HL-60 (cell line): ENCODE data around the gene MAN2A2.

ENCODE experiments used
- GABPA ChIP-seq: IDR thresholded peaks from 2 replicates; pipeline ENCODE4 v1.6.1; 2012; ENCODE audit warnings: low read depth
- POLR2AphosphoS5 ChIP-seq: IDR thresholded peaks from 2 replicates; pipeline ENCODE4 v1.6.1; 2012; ENCODE audit warnings: low read depth
- SPI1 ChIP-seq: IDR thresholded peaks from 2 replicates; pipeline ENCODE4 v1.6.1; 2012; ENCODE audit warnings: low read depth, mild to moderate bottlenecking, borderline replicate concordance
- TF ChIP-seq, protein P1 (sequence below): IDR thresholded peaks from one replicate; pipeline ENCODE4 v1.5.1; 2011; ENCODE audit warnings: low read length, control low read depth, inconsistent platforms; ENCODE audit not compliant: insufficient read depth
- TF ChIP-seq, protein P2 (sequence below): IDR thresholded peaks from 2 replicates; pipeline ENCODE4 v1.6.1; 2012; ENCODE audit warnings: low read depth; ENCODE audit not compliant: insufficient replicate concordance

DNA sequence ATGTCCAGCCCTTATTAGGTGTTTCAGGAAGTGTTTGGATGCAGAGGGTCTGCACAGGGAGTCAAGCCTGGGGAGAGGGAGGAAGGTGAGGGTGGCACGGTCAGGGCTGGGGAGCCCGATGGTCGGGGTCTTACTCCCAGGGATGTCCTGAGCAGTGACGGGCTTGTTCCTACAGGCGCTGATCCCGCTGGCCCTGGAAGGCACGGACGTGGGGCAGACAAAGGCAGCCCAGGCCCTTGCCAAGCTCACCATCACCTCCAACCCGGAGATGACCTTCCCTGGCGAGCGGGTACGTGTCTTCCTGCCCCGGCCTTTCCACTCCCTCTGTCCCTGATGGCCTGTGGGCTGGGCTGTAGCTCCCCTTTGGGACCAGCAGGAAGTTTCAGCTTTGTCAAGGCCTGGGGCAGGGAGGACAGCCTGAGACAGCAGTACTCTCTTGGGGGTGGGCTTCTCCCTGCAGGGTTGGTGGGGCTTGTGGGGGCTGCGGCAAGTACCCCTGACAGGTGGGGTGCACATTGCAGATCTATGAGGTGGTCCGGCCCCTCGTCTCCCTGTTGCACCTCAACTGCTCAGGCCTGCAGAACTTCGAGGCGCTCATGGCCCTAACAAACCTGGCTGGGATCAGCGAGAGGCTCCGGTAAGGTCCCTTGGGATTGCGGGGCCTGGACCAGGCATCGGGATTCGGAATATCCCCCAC is 47.0 kb downstream of the MAN2A2 start:
- TF ChIP-seq SPI1 (no peak), POLR2AphosphoS5 (no peak), GABPA (no peak)
- TF ChIP-seq, protein P1, sequence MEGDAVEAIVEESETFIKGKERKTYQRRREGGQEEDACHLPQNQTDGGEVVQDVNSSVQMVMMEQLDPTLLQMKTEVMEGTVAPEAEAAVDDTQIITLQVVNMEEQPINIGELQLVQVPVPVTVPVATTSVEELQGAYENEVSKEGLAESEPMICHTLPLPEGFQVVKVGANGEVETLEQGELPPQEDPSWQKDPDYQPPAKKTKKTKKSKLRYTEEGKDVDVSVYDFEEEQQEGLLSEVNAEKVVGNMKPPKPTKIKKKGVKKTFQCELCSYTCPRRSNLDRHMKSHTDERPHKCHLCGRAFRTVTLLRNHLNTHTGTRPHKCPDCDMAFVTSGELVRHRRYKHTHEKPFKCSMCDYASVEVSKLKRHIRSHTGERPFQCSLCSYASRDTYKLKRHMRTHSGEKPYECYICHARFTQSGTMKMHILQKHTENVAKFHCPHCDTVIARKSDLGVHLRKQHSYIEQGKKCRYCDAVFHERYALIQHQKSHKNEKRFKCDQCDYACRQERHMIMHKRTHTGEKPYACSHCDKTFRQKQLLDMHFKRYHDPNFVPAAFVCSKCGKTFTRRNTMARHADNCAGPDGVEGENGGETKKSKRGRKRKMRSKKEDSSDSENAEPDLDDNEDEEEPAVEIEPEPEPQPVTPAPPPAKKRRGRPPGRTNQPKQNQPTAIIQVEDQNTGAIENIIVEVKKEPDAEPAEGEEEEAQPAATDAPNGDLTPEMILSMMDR = no peak
- TF ChIP-seq, protein P2, sequence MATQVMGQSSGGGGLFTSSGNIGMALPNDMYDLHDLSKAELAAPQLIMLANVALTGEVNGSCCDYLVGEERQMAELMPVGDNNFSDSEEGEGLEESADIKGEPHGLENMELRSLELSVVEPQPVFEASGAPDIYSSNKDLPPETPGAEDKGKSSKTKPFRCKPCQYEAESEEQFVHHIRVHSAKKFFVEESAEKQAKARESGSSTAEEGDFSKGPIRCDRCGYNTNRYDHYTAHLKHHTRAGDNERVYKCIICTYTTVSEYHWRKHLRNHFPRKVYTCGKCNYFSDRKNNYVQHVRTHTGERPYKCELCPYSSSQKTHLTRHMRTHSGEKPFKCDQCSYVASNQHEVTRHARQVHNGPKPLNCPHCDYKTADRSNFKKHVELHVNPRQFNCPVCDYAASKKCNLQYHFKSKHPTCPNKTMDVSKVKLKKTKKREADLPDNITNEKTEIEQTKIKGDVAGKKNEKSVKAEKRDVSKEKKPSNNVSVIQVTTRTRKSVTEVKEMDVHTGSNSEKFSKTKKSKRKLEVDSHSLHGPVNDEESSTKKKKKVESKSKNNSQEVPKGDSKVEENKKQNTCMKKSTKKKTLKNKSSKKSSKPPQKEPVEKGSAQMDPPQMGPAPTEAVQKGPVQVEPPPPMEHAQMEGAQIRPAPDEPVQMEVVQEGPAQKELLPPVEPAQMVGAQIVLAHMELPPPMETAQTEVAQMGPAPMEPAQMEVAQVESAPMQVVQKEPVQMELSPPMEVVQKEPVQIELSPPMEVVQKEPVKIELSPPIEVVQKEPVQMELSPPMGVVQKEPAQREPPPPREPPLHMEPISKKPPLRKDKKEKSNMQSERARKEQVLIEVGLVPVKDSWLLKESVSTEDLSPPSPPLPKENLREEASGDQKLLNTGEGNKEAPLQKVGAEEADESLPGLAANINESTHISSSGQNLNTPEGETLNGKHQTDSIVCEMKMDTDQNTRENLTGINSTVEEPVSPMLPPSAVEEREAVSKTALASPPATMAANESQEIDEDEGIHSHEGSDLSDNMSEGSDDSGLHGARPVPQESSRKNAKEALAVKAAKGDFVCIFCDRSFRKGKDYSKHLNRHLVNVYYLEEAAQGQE = no peak
